Measurements from ENCODE around the gene GPX1.
"Not testable (repeated sequence)": the region's sequence is repeated elsewhere in the genome, so short reads cannot be mapped to it uniquely, and the experiment has no call there.

GPX1 gene

DNA sequence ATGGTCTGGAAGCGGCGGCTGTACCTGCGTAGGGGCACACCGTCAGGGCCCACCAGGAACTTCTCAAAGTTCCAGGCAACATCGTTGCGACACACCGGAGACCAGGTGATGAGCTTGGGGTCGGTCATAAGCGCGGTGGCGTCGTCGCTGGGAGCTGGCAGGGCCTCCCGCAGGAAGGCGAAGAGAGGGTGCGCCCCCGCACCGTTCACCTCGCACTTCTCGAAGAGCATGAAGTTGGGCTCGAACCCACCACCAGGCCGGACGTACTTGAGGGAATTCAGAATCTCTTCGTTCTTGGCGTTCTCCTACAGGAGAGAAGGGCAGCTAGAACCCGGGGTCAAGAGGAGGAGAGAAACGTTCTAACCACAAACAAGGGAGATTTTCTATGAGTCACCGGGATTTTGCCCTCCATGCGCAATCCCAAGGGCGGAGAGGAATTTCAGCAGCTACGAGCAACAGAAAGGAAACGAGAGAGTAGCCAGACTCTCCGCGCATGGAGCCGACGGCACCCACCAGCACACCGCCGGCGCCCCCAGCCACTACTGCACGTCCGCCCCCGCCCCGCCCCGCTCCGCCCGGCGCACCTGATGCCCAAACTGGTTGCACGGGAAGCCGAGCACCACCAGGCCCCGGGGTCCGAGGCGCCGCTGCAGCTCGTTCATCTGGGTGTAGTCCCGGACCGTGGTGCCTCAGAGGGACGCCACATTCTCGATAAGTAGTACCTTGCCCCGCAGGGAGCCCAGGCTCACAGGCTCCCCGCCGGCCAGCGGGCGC is 523 bp downstream of the GPX1 start:
- peak; percentile 21 for DNase-seq (ENCODE audit: low read depth)

- not testable (repeated sequence) for DNase-seq (ENCODE audit: low read depth)
These were observed 1.1 kb downstream of the GPX1 start for GRCh38 chr3:49357095-49357442.

GRCh38 chr3:49352890-49353421 is 5.2 kb downstream of the GPX1 start:
- no peak for DNase-seq (ENCODE audit: low read depth)

DNA sequence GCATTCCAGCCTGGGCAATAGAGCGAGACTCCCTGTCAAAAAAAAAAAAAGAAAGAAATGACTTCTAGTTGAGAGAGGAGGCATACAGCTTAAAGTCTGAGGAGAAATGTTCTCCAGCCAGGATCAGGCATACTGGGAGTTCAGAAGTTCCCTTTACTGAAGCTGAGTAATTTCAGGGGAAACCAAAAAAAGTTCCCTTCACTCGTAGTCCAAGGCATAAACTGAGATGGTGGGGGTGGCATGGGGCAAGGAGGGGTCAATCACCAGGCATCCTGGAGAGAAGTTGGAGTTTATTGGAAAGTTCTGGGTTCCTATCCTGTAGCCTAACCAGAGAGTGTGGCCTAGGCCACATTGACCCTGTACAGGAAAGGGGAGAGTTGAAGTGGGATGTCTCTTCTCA is 5.9 kb downstream of the GPX1 start:
- DNase-seq (ENCODE audit: low read depth), result no peak

- DNase-seq (ENCODE audit: low read depth), result no peak
These were observed 6.6 kb downstream of the GPX1 start for GRCh38 chr3:49351521-49352011.

GRCh38 chr3:49349348-49350114 is 8.6 kb downstream of the GPX1 start:
- no peak for DNase-seq (ENCODE audit: low read depth)

- DNase-seq (ENCODE audit: low read depth), result not testable (repeated sequence)
These were observed 9.8 kb downstream of the GPX1 start for GRCh38 chr3:49348361-49348760.

DNA sequence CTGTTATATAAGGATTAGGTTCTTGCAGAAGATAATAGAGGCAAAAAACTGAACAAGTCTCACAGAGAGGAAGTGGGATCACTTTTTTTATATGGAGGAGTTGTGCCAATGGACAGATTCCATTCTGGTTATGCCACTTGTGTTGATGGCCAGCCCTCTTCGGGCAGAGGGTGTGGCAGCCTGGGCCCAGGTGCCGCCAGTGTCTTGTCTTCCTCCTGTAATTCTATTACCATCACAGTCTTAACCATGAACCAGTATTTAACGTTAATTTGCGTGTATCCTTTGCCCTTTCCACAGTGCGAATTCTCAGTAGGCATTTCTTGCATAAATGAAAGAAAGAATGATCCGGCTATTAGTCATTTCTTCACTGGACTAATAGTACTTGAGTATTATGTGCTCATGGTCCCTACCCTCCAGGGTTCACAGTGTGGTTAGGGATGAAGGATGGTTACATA is 11.3 kb downstream of the GPX1 start:
- DNase-seq (ENCODE audit: low read depth), result no peak

GRCh38 chr3:49343163-49343562 is 15.0 kb downstream of the GPX1 start:
- no peak for DNase-seq (ENCODE audit: low read depth)

- DNase-seq (ENCODE audit: low read depth), result no peak
These were observed 16.2 kb downstream of the GPX1 start for GRCh38 chr3:49341996-49342395.

- DNase-seq (ENCODE audit: low read depth), result peak; percentile 86
These were observed 18.0 kb downstream of the GPX1 start, which contains the start of gene USP4 for GRCh38 chr3:49339941-49340800. USP4 (minus strand) TSS chr3:49340053; CDS start chr3:49340024, 29 bp downstream.

DNA sequence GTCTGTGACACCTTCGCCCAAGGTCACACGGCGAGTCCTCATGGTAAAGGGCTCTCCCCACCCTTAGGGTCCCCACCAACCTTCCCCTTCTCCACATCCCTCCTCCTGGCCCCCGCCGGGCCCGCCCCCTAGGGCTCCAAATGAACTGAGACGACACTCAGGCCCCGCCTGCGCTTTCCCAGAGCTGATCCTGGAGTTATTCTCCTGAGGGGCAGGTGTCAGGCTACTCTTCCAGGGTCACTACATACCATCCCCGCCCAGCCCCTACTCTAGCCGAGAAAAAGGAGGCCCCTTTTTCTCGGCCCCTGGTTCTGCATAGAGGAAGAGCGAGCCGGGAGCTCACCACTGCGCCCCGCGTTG is 18.6 kb downstream of the GPX1 start:
- peak; percentile 4 for DNase-seq (ENCODE audit: low read depth)

DNA sequence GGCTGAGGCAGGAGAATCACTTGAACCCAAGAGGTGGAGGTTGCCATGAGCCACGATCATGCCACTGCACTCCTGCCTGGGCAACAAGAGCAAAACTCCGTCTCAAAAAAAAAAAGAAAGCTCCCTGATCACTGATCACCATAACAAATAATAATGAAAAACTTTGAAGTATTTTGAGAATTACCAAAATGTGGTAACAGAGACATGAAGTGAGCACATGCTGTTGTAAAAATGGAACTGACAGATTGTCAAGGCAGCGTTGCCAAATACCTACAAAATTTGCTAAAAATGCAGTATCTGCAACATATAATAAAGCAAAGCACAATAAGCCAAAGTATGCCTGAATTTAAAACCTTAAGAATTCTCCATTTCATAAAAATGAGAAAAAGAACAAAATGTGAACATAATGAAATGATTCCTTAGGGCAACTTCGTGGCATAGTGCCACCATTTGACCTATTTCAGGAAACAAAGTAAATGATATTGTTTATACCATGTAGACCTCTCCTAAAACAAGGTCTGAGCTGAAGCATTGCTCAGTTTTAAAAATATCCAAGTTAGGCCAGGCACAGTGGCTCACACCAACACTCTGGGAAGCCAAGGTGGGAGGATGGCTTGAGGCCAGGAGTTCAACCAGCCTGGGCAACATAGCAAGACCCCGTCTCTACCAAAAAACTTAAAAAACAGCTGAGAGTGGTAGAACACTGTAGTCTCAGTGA is 24.1 kb downstream of the GPX1 start:
- DNase-seq (ENCODE audit: low read depth), result no peak

GRCh38 chr3:49333091-49333490 is 25.1 kb downstream of the GPX1 start:
- no peak for DNase-seq (ENCODE audit: low read depth)

GRCh38 chr3:49329186-49329585 is 29.0 kb downstream of the GPX1 start:
- DNase-seq (ENCODE audit: low read depth), result no peak

DNA sequence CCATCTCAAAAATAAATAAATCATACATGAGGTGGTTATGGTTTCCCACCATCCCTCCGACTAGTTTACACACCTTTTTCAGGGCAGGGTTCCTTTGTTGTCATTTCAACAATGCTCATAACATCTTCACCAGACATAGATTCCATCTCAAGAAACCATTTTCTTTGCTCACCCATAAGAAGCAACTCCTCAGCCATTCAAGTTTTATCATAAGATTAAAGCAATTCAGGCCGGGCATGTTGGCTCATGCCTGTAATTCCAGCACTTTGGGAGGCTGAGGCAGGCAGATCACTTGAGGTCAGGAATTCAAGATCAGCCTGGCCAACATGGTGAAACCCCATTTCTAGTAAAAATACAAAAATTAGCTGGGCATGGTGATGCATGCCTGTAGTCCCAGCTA is 29.8 kb downstream of the GPX1 start:
- DNase-seq (ENCODE audit: low read depth), result not testable (repeated sequence)

DNA sequence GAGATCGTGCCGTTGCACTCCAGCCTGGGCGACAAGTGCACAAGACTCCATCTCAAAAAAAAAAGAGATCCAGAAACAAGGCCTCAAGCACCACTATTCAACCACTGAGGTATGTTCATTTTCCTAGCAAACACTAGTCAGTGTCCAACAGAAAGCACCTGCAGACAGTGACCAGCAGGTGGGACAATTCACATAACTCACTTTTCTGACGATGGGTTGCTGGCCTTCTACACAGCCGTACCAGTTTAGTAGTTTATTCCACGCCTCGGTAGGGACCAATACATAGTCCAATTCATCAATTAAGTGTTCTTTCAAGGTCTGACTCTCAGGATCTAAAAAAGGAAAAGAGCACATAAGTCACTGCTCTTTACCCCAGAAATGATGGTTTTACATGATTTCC is 30.7 kb downstream of the GPX1 start:
- no peak for DNase-seq (ENCODE audit: low read depth)

DNA sequence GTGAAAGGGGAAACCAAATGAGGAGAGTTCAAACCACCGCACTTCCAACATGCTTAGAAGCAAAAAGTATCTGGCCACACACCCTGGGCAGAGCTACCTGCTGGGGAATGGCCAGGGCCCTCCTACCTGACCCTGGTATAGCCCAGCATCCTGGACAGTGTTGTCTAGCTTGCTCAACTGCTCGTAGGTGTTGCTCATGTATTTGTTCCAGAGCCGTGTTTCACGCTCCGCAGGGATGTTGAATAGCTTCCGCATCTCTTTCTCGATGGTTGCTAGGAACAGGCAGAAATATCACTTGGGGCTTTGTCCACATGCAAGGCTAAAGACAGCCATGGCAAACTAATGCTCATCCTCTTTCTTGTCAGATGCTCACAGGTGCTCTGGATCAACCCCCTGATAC is 33.4 kb downstream of the GPX1 start:
- DNase-seq (ENCODE audit: low read depth), result no peak

DNA sequence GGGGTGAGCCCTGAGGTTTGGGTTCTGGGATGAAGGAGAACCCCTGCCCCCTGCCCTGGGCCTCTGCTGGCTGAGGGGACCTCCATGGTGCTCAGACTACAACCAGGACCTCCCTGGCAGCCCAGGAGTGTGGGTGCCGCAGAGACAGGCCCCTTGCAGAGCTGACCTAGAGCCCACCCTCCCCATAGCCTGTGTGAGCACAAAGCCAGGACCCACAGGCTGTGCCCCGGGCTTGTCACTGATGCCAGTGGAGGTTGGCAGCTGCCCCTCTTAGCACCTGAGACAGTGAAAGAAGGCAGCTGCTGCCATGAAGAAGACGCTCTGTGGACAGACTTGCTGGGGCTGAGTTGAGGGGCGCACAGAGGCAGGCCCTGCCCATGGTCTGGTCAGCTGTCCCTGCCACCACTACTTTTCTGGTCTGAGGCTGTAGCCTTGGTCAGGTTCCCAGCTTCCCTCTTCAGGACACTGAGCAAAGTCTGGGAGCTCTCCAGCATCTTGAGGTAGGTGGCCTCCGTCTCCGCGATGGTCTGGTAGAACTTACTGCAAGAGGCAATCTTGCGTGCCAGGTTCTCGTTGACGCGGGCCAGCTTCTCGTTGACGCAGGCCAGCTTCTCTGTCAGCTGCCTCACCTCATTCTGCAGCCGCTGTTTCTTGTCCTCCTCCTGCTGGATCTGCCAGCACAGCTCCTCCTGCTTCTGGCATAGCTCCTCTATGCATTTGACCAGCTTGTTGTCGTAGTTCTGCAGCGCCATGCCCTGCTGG is 41.3 kb downstream of the GPX1 start:
- DNase-seq (ENCODE audit: low read depth), result no peak

DNA sequence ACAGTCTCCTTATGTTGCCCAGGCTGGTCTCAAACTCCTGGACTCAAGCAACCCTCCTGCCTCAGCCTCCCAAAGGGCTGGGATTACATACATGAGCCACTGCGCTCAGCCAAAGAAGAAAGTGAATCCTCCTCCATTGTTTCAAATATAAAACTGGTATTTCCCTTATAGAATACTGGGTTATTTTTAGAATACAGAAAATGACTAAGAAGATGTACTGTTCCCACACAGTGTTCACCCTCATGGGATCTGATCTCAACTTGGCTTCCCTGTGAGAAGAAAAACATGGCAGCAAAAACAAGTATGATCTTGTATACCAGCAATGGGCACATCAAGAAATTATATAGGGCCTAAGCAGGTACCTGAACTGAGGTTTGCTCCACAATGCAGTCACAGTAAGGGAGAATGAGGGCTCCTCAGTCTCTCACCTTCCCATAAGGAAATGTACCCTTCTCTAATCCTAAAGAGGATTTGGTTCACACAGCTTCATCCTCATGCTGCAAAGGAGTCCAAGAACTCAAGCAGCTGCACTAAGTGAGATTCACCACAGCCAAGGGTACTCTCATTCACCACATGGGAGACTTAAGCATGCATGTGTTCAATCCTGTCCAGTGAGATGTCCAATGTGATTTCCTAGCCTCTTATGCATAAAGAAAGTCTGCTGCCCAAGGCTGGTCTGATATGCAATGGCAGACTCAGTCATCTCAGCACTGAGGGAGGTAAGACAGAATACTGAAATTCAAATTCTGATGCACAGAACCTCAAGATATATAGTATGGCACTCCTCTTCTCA is 44.1 kb downstream of the GPX1 start:
- no peak for DNase-seq (ENCODE audit: low read depth)

All from T-helper 22 cell (primary cell).